ENCODE measurements around the gene SCIN. TPM values are rescaled to one million over a fixed set of nuclear protein-coding genes. Genes with fewer than 3 reads are reported as not detected.
"Not testable (repeated sequence)": the region's sequence is repeated elsewhere in the genome, so short reads cannot be mapped to it uniquely, and the experiment has no call there.

SCIN gene
- total RNA-seq, 1 experiment from 2014 or later = not detected

- DNase-seq (ENCODE audit: low spot score) = peak; percentile 9
- in situ Hi-C loops (cut with HindIII; ENCODE audit: low sequenced_read_pairs) = no loop called here
These were observed 70.0 kb downstream of the SCIN start for GRCh38 chr7:12640299-12641096.

GRCh38 chr7:12641196-12641595, 70.7 kb downstream of the SCIN start:
- in situ Hi-C loops (cut with HindIII; ENCODE audit: low sequenced_read_pairs) = no loop called here
- no peak for DNase-seq (ENCODE audit: low spot score)

GRCh38 chr7:12642508-12642907, 72.0 kb downstream of the SCIN start:
- in situ Hi-C loops (cut with HindIII; ENCODE audit: low sequenced_read_pairs) = no loop called here
- DNase-seq (ENCODE audit: low spot score) = no peak

GRCh38 chr7:12643001-12643643, 72.6 kb downstream of the SCIN start:
- DNase-seq (ENCODE audit: low spot score) = no peak
- in situ Hi-C loops (cut with HindIII; ENCODE audit: low sequenced_read_pairs) = no loop called here

- no peak for DNase-seq (ENCODE audit: low spot score)
- in situ Hi-C loops (cut with HindIII; ENCODE audit: low sequenced_read_pairs) = no loop called here
These were observed 73.1 kb downstream of the SCIN start for GRCh38 chr7:12643644-12644043.

- DNase-seq (ENCODE audit: low spot score); in situ Hi-C loops (cut with HindIII; ENCODE audit: low sequenced_read_pairs): not testable (repeated sequence)
These were observed 74.7 kb downstream of the SCIN start for GRCh38 chr7:12645212-12645611.

- no peak for DNase-seq (ENCODE audit: low spot score)
- in situ Hi-C loops (cut with HindIII; ENCODE audit: low sequenced_read_pairs) = no loop called here
These were observed 75.6 kb downstream of the SCIN start for GRCh38 chr7:12646139-12646538.

- DNase-seq (ENCODE audit: low spot score) = no peak
- in situ Hi-C loops (cut with HindIII; ENCODE audit: low sequenced_read_pairs) = no loop called here
These were observed 77.1 kb downstream of the SCIN start for GRCh38 chr7:12647364-12648219.

GRCh38 chr7:12648704-12649261, 78.3 kb downstream of the SCIN start:
- in situ Hi-C loops (cut with HindIII; ENCODE audit: low sequenced_read_pairs) = no loop called here

GRCh38 chr7:12649348-12649747, 78.8 kb downstream of the SCIN start:
- in situ Hi-C loops (cut with HindIII; ENCODE audit: low sequenced_read_pairs) = no loop called here
- DNase-seq (ENCODE audit: low spot score) = no peak

More at GRCh38 chr7:12648704-12649261, 78.3 kb downstream of the SCIN start:
- DNase-seq (ENCODE audit: low spot score) = no peak

GRCh38 chr7:12650080-12650479, 79.6 kb downstream of the SCIN start:
- in situ Hi-C loops (cut with HindIII; ENCODE audit: low sequenced_read_pairs) = no loop called here
- no peak for DNase-seq (ENCODE audit: low spot score)

- DNase-seq (ENCODE audit: low spot score) = no peak
- in situ Hi-C loops (cut with HindIII; ENCODE audit: low sequenced_read_pairs) = no loop called here
These were observed 82.6 kb downstream of the SCIN start for GRCh38 chr7:12653110-12653509.

- no peak for DNase-seq (ENCODE audit: low spot score)
- in situ Hi-C loops (cut with HindIII; ENCODE audit: low sequenced_read_pairs) = no loop called here
These were observed 83.0 kb downstream of the SCIN start for GRCh38 chr7:12653518-12653917.

GRCh38 chr7:12655161-12655560, 84.6 kb downstream of the SCIN start:
- in situ Hi-C loops (cut with HindIII; ENCODE audit: low sequenced_read_pairs) = no loop called here
- no peak for DNase-seq (ENCODE audit: low spot score)

- in situ Hi-C loops (cut with HindIII; ENCODE audit: low sequenced_read_pairs); DNase-seq (ENCODE audit: low spot score): not testable (repeated sequence)
These were observed 89.9 kb downstream of the SCIN start for GRCh38 chr7:12660423-12660822.

- DNase-seq (ENCODE audit: low spot score); in situ Hi-C loops (cut with HindIII; ENCODE audit: low sequenced_read_pairs): not testable (repeated sequence)
These were observed 90.5 kb downstream of the SCIN start for GRCh38 chr7:12660986-12661385.

GRCh38 chr7:12661581-12661980, 91.1 kb downstream of the SCIN start:
- in situ Hi-C loops (cut with HindIII; ENCODE audit: low sequenced_read_pairs) = no loop called here
- no peak for DNase-seq (ENCODE audit: low spot score)

GRCh38 chr7:12670000-12670729, 99.6 kb downstream of the SCIN start:
- DNase-seq (ENCODE audit: low spot score) = no peak
- in situ Hi-C loops (cut with HindIII; ENCODE audit: low sequenced_read_pairs) = no loop called here
